Activated CD8-positive, alpha-beta T cell treated with anti-CD3 and anti-CD28 coated beads for 36 hours (primary cell): ENCODE measurements around the gene MAGEB2. TPM values are rescaled to one million over a fixed set of nuclear protein-coding genes. Genes with fewer than 3 reads are reported as not detected.

ENCODE experiments used
- ATAC-seq: fragments of 200-7000 bp; cut with Tn5 transposase; one replicate; pipeline ENCODE4 v1.10.0; 2021; ENCODE audit warnings: mild to moderate bottlenecking, moderate library complexity
- CTCF ChIA-PET: fragments of 350-600 bp; sonication (Branson Sonifier 250); formaldehyde crosslinking; loops from one replicate; lab custom pipeline; 2021; ENCODE audit warnings: antibody characterized with exemption; lab: Charles Lee
- POLR2A ChIA-PET: fragments of 350-600 bp; sonication (Branson Sonifier 250); formaldehyde crosslinking; loops from one replicate; lab custom pipeline; 2021; ENCODE audit warnings: antibody characterized with exemption; lab: Charles Lee
- DNase-seq: peaks from one replicate; pipeline ENCODE4 v3.0.0-alpha.2; 2020
- H3K27ac Mint-ChIP-seq: one replicate; pipeline ENCODE4 v1.8.0; 2021; ENCODE audit warnings: mild to moderate bottlenecking, mixed read lengths
- H3K27me3 Mint-ChIP-seq: one replicate; pipeline ENCODE4 v1.8.0; 2021; ENCODE audit warnings: mixed read lengths
- H3K36me3 Mint-ChIP-seq: one replicate; pipeline ENCODE4 v1.8.0; 2021; ENCODE audit warnings: low read depth, mixed read lengths
- H3K4me1 Mint-ChIP-seq: one replicate; pipeline ENCODE4 v1.8.0; 2021; ENCODE audit warnings: low read depth, mixed read lengths
- H3K4me3 Mint-ChIP-seq: one replicate; pipeline ENCODE4 v1.8.0; 2021; ENCODE audit warnings: mild to moderate bottlenecking, moderate library complexity, mixed read lengths
- H3K9me3 Mint-ChIP-seq: one replicate; pipeline ENCODE4 v1.8.0; 2021; ENCODE audit warnings: mixed read lengths
- intact Hi-C: fragments of 100-400 bp; cut with micrococcal nuclease; formaldehyde crosslinking; loops from one replicate; pipeline ENCODE4 v1.10.0; 2022
- total RNA-seq, 2 experiments: library from RNA; stranded (reverse); gene quantifications; one replicate each; pipeline ENCODE4 v1.2.3, GENCODE V29; 2021
- TF ChIP-seq, protein P1 (sequence below): fragments of 200-600 bp; IDR thresholded peaks from one replicate; pipeline ENCODE4 v1.8.0; 2022; ENCODE audit warnings: antibody characterized with exemption, mild to moderate bottlenecking

The MAGEB2 gene
- total RNA-seq, 2 experiments from 2014 or later, result not detected

DNA sequence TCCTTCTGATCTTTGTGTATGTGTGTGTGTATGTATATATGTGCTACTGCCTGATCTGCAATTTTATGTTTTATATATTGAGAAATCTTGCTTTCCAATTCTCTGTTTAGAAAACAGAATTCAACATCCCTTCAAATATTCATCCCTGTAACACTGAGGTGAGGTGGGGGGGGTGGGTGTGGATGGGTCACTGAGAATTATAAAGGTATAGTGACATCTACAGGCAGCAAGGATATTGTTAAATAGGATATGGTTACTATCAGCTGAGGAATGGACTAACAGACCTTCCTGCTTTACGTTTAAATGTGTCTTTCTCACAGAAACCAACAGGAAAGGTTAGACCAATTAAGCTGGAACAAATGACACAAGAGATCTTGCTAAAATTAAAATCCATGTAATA is 19.0 kb upstream of the MAGEB2 start:
- intact Hi-C loops, result no loop called here
- no peak overlapping the region for H3K27ac Mint-ChIP-seq
- TF ChIP-seq, protein P1, sequence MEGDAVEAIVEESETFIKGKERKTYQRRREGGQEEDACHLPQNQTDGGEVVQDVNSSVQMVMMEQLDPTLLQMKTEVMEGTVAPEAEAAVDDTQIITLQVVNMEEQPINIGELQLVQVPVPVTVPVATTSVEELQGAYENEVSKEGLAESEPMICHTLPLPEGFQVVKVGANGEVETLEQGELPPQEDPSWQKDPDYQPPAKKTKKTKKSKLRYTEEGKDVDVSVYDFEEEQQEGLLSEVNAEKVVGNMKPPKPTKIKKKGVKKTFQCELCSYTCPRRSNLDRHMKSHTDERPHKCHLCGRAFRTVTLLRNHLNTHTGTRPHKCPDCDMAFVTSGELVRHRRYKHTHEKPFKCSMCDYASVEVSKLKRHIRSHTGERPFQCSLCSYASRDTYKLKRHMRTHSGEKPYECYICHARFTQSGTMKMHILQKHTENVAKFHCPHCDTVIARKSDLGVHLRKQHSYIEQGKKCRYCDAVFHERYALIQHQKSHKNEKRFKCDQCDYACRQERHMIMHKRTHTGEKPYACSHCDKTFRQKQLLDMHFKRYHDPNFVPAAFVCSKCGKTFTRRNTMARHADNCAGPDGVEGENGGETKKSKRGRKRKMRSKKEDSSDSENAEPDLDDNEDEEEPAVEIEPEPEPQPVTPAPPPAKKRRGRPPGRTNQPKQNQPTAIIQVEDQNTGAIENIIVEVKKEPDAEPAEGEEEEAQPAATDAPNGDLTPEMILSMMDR, result no peak
- POLR2A ChIA-PET, result no interaction called here
- no peaks in the 10 kb centered on the region for H3K4me1 Mint-ChIP-seq
- DNase-seq, result no peak
- H3K9me3 Mint-ChIP-seq, result no peaks in the 10 kb centered on the region
- no peaks in the 10 kb centered on the region for H3K36me3 Mint-ChIP-seq
- no peak for ATAC-seq
- CTCF ChIA-PET, result interaction anchor here (0.6 kb wide), 1 partner anchor 18 kb away, joined by 3 read pairs; no protein-coding TSS in a partner anchor
- no peaks in the 10 kb centered on the region for H3K27me3 Mint-ChIP-seq
- H3K4me3 Mint-ChIP-seq, result no peak overlapping the region

DNA sequence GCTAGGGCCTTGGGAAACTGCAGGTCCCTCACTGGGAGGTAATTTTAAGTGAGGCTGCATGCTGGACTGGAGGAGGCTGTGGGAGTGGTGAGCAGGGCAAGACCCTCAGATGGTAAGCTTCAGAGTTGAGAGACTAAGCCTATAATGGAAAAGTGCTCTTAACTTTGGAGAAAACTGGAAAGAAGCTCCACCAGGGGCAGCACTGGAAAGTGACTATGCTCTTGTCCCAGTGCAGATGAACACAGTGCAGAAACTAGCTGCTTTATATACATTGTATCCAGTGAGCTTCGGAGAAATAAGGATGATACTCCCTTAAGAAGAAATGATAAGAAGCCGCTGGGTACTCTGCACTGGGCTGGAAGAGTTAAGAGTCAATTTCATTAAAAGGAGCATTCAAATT is 3.2 kb upstream of the MAGEB2 start:
- POLR2A ChIA-PET, result interaction anchor here (0.7 kb wide), 1 partner anchor 241 kb away, joined by 3 read pairs; no protein-coding TSS in a partner anchor
- Mint-ChIP-seq H3K36me3 (no peaks in the 10 kb centered on the region), H3K9me3 (no peaks in the 10 kb centered on the region), H3K27ac (no peak overlapping the region), H3K4me3 (no peak overlapping the region), H3K4me1 (no peaks in the 10 kb centered on the region), H3K27me3 (no peaks in the 10 kb centered on the region)
- ATAC-seq (no peak), DNase-seq (no peak)
- TF ChIP-seq, protein P1, result no peak
- intact Hi-C loops, result no loop called here
- CTCF ChIA-PET, result no interaction called here

DNA sequence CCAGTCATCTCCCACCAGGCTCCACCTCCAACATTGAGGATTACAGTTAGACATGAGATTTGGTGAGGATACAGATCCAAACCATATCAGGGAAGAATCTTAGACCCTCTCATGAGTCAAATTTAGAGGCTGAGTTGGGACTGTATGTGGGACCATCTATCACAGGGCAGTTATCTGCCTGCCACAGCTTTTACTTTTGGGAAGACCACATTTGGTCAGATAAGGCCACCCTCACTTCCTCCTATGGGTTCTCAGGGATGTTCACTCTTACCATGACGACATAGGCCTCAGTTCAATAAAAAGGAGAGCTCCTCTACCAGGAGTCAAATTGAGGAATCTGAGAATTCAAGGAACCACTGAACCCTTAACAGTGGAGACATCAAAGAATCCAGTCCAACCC is 2.1 kb downstream of the MAGEB2 start:
- TF ChIP-seq, protein P1, result no peak
- ChIA-PET CTCF (no interaction called here), POLR2A (no interaction called here)
- no peak for ATAC-seq
- H3K4me3 Mint-ChIP-seq, result no peak overlapping the region
- no peaks in the 10 kb centered on the region for H3K36me3 Mint-ChIP-seq
- H3K4me1 Mint-ChIP-seq, result no peaks in the 10 kb centered on the region
- no peaks in the 10 kb centered on the region for H3K9me3 Mint-ChIP-seq
- intact Hi-C loops, result no loop called here
- H3K27ac Mint-ChIP-seq, result no peak overlapping the region
- no peak for DNase-seq
- H3K27me3 Mint-ChIP-seq, result no peaks in the 10 kb centered on the region

DNA sequence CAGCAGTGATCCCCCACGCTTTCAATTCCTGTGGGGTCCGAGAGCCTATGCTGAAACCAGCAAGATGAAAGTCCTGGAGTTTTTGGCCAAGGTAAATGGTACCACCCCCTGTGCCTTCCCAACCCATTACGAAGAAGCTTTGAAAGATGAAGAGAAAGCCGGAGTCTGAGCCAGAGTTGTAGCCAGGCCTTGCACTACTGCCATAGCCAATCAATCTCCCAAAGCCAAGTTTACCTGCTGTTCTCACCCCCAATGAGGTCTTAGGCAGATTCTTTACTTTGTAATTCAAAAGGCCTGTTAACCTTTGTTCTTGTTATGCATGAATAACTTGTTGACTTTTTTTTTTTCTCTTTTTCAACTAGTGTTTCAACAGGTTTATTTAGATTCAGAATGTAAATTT is 4.0 kb downstream of the MAGEB2 start:
- Mint-ChIP-seq H3K9me3 (no peaks in the 10 kb centered on the region), H3K27ac (no peak overlapping the region), H3K4me3 (no peak overlapping the region), H3K27me3 (no peaks in the 10 kb centered on the region), H3K4me1 (no peaks in the 10 kb centered on the region), H3K36me3 (no peaks in the 10 kb centered on the region)
- TF ChIP-seq, protein P1, result no peak
- DNase-seq (no peak), ATAC-seq (no peak)
- CTCF ChIA-PET, result no interaction called here
- intact Hi-C loops, result no loop called here
- POLR2A ChIA-PET, result no interaction called here

DNA sequence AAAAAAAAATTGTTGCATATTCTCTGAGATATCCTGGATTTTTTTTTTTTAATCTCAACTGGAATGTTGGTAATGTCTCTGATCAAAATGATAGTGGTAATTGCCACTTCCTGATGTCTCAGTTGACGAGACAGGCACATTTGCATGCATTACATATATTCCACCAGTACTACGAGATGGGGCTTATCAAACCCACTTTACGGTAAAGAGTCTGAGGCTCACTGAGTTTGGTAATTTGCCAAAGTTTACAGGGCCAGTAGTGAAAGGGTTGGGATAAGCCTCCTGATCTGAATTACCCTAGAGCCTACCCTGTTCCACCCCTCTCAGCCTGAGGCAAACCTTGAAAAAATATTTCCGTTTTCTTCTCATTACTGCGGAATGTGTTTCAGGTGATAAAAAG is 5.3 kb downstream of the MAGEB2 start:
- Mint-ChIP-seq H3K9me3 (no peaks in the 10 kb centered on the region), H3K27ac (no peak overlapping the region), H3K27me3 (no peaks in the 10 kb centered on the region), H3K36me3 (no peaks in the 10 kb centered on the region), H3K4me3 (no peak overlapping the region), H3K4me1 (no peaks in the 10 kb centered on the region)
- intact Hi-C loops, result no loop called here
- CTCF ChIA-PET, result no interaction called here
- DNase-seq (no peak), ATAC-seq (no peak)
- TF ChIP-seq, protein P1, result no peak
- POLR2A ChIA-PET, result no interaction called here
